Neural progenitor cell (in vitro differentiated cells): ENCODE results near the gene KRTAP4-6.

Source experiments
- EZH2 ChIP-seq: fragments of 200-600 bp; sonication (generic); IDR thresholded peaks from 2 replicates; pipeline ENCODE4 v1.6.1; 2017; ENCODE audit warnings: antibody characterized with exemption, mild to moderate bottlenecking, moderate library complexity
- TF ChIP-seq, protein P1 (sequence below): fragments of 200-600 bp; sonication (generic); IDR thresholded peaks from 2 replicates; pipeline ENCODE4 v1.5.1; 2017; ENCODE audit warnings: antibody characterized with exemption, mild to moderate bottlenecking

GRCh38 chr17:41103896-41104295 lies 36.4 kb downstream of the KRTAP4-6 start:
- TF ChIP-seq, protein P1, sequence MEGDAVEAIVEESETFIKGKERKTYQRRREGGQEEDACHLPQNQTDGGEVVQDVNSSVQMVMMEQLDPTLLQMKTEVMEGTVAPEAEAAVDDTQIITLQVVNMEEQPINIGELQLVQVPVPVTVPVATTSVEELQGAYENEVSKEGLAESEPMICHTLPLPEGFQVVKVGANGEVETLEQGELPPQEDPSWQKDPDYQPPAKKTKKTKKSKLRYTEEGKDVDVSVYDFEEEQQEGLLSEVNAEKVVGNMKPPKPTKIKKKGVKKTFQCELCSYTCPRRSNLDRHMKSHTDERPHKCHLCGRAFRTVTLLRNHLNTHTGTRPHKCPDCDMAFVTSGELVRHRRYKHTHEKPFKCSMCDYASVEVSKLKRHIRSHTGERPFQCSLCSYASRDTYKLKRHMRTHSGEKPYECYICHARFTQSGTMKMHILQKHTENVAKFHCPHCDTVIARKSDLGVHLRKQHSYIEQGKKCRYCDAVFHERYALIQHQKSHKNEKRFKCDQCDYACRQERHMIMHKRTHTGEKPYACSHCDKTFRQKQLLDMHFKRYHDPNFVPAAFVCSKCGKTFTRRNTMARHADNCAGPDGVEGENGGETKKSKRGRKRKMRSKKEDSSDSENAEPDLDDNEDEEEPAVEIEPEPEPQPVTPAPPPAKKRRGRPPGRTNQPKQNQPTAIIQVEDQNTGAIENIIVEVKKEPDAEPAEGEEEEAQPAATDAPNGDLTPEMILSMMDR = no peak
- no peak for TF ChIP-seq EZH2
